IMR-90 (cell line): ENCODE results near the gene TRPV4. TPM values are rescaled to one million over a fixed set of nuclear protein-coding genes. Genes with fewer than 3 reads are reported as not detected.
A peak's percentile ranks its signal among the peaks of the same experiment; 100 is the strongest.

Experiments used
- ATAC-seq: fragments of 200-7000 bp; cut with Tn5 transposase; 2 replicates; pipeline ENCODE4 v1.9.1; 2020; ENCODE audit warnings: low read depth, mild to moderate bottlenecking, moderate library complexity
- BruUV-seq: library from RNA; stranded (reverse); fragments of 400-500 nt; replicated peaks from 2 replicates; lab custom pipeline; 2021; lab: Mats Ljungman, UMichigan
- CTCF ChIA-PET: fragments of 300-600 bp; formaldehyde crosslinking; extraction: SDS; loops from one replicate; lab custom pipeline; 2021; ENCODE audit warnings: antibody characterized with exemption; lab: Yijun Ruan, JAX
- POLR2A ChIA-PET: fragments of 300-600 bp; sonication (Branson Sonifier 250); formaldehyde crosslinking; loops from one replicate; lab custom pipeline; 2022; ENCODE audit warnings: antibody characterized with exemption; ENCODE audit not compliant: unreplicated experiment; lab: Charles Lee
- DNase-seq: peaks from one replicate; pipeline ENCODE4 v3.0.0; 2013
- H2AFZ ChIP-seq: replicated peaks from 2 replicates; pipeline ENCODE3; 2013; ENCODE audit warnings: low read length, mild to moderate bottlenecking; ENCODE audit not compliant: poor library complexity
- H2AK5ac ChIP-seq: 2 replicates; pipeline ENCODE4 v1.6.1; 2013; ENCODE audit warnings: low read depth, low read length, inconsistent platforms
- H2AK9ac ChIP-seq: replicated peaks from 2 replicates; pipeline ENCODE3; 2013; ENCODE audit warnings: mild to moderate bottlenecking, low read depth, low read length, moderate library complexity; ENCODE audit not compliant: poor library complexity
- H2BK120ac ChIP-seq: 2 replicates; pipeline ENCODE4 v1.6.1; 2013; ENCODE audit warnings: low read depth, low read length, inconsistent platforms
- H2BK15ac ChIP-seq: 3 replicates; pipeline ENCODE4 v1.6.1; 2013; ENCODE audit warnings: low read depth, low read length, inconsistent platforms
- H2BK20ac ChIP-seq: 2 replicates; pipeline ENCODE4 v1.6.1; 2013; ENCODE audit warnings: low read depth, mild to moderate bottlenecking, inconsistent platforms, low read length, moderate library complexity
- H2BK5ac ChIP-seq: 2 replicates; pipeline ENCODE4 v1.6.1; 2013; ENCODE audit warnings: mild to moderate bottlenecking, low read depth, low read length, inconsistent platforms; ENCODE audit not compliant: poor library complexity, severe bottlenecking
- H3K14ac ChIP-seq: replicated peaks from 2 replicates; pipeline ENCODE4 v1.6.1; 2013; ENCODE audit warnings: low read depth, low read length, inconsistent platforms
- H3K18ac ChIP-seq: 2 replicates; pipeline ENCODE4 v1.6.1; 2013; ENCODE audit warnings: low read depth, low read length, control low read depth
- H3K23ac ChIP-seq: 2 replicates; pipeline ENCODE4 v1.6.1; 2013; ENCODE audit warnings: low read depth, low read length, inconsistent platforms
- H3K27ac ChIP-seq: 2 replicates; pipeline ENCODE4 v1.5.1; 2013; ENCODE audit warnings: mild to moderate bottlenecking, control low read depth, low read length; ENCODE audit not compliant: insufficient read depth
- H3K27me3 ChIP-seq: 2 replicates; pipeline ENCODE4 v1.6.1; 2013; ENCODE audit warnings: low read length; ENCODE audit not compliant: control insufficient read depth, insufficient read depth
- H3K36me3 ChIP-seq: 2 replicates; pipeline ENCODE4 v1.6.1; 2013; ENCODE audit warnings: low read length, mixed read lengths; ENCODE audit not compliant: control insufficient read depth, insufficient read depth
- H3K4ac ChIP-seq: 2 replicates; pipeline ENCODE4 v1.6.1; 2013; ENCODE audit warnings: low read depth, low read length, inconsistent platforms
- H3K4me1 ChIP-seq: 2 replicates; pipeline ENCODE4 v1.6.1; 2013; ENCODE audit warnings: low read length, mixed read lengths; ENCODE audit not compliant: control insufficient read depth, insufficient read depth
- H3K4me2 ChIP-seq: 2 replicates; pipeline ENCODE4 v1.6.1; 2013; ENCODE audit warnings: low read depth, mild to moderate bottlenecking, control low read depth, low read length, moderate library complexity
- H3K4me3 ChIP-seq: 2 replicates; pipeline ENCODE4 v1.5.1; 2013; ENCODE audit warnings: low read depth, mild to moderate bottlenecking, control low read depth, low read length, moderate library complexity; ENCODE audit not compliant: insufficient read depth
- H3K56ac ChIP-seq: 2 replicates; pipeline ENCODE4 v1.6.1; 2013; ENCODE audit warnings: low read length, inconsistent platforms; ENCODE audit not compliant: insufficient read depth; ENCODE audit errors: extremely low read depth
- H3K79me1 ChIP-seq, 2 experiments: 2 replicates each; pipeline ENCODE4 v1.6.1; 2013; ENCODE audit warnings: low read length in 2 of 2, inconsistent platforms in 1 of 2, low read depth in 1 of 2
- H3K9ac ChIP-seq: 2 replicates; pipeline ENCODE4 v1.6.1; 2013; ENCODE audit warnings: low read depth, low read length, control low read depth
- H3K9me1 ChIP-seq: 2 replicates; pipeline ENCODE4 v1.6.1; 2013; ENCODE audit warnings: low read length, inconsistent platforms; ENCODE audit not compliant: insufficient read depth
- H3K9me3 ChIP-seq: 2 replicates; pipeline ENCODE4 v1.6.1; 2013; ENCODE audit warnings: low read length; ENCODE audit not compliant: control insufficient read depth, insufficient read depth
- H4K20me1 ChIP-seq: 2 replicates; pipeline ENCODE4 v1.6.1; 2013; ENCODE audit warnings: low read length, inconsistent platforms; ENCODE audit not compliant: insufficient read depth
- H4K5ac ChIP-seq: 2 replicates; pipeline ENCODE4 v1.6.1; 2013; ENCODE audit warnings: mild to moderate bottlenecking, low read depth, low read length, control low read depth
- H4K8ac ChIP-seq, 2 experiments: 2 replicates each; pipeline ENCODE4 v1.6.1; 2013; ENCODE audit warnings: low read depth in 2 of 2, low read length in 2 of 2, control low read depth in 1 of 2, inconsistent platforms in 1 of 2
- H4K91ac ChIP-seq: 2 replicates; pipeline ENCODE4 v1.6.1; 2013; ENCODE audit warnings: low read depth, low read length, inconsistent platforms; ENCODE audit not compliant: insufficient read depth
- RFX5 ChIP-seq: IDR thresholded peaks from 2 replicates; pipeline ENCODE4 v1.8.0; 2012; ENCODE audit warnings: low read depth, mild to moderate bottlenecking, low read length, moderate library complexity
- WGBS, 2 experiments: methylation state at CpG; one replicate each; pipeline versions ENCODE4 v1.1.5 to v1.1.7; 2013; ENCODE audit warnings: missing lambda C conversion rate in 2 of 2; ENCODE audit not compliant: insufficient read length in 1 of 2; ENCODE audit errors: extremely low coverage in 2 of 2; 5-methylcytosine and 5-hydroxymethylcytosine counted together
- dilution Hi-C: fragments of 300-500 bp; cut with HindIII; formaldehyde crosslinking; loops from one replicate; pipeline ENCODE4 v1.14.3; 2018; ENCODE audit warnings: low sequenced_read_pairs; ENCODE audit not compliant: unreplicated experiment
- in situ Hi-C: fragments of 300-500 bp; cut with MboI; formaldehyde crosslinking; loops from 3 replicates; pipeline ENCODE4 v1.14.3; 2019; ENCODE audit warnings: low sequenced_read_pairs, inconsistent platforms, mixed read lengths
- intact Hi-C: fragments of 100-400 bp; cut with micrococcal nuclease; formaldehyde crosslinking; loops from 2 replicates; pipeline ENCODE4 v1.10.0; 2022
- polyA plus RNA-seq, 3 experiments: library from polyadenylated mRNA; depleted of rRNA; stranded (reverse); fragments of >200 nt; gene quantifications; 2 replicates each; pipeline ENCODE4 v1.2.3, GENCODE V29; 2012; ENCODE audit warnings: low replicate concordance in 1 of 3
- total RNA-seq: library from RNA; depleted of rRNA; stranded (reverse); fragments of >200 nt; gene quantifications from 2 replicates; pipeline ENCODE4 v1.2.3, GENCODE V29; 2012

Gene TRPV4
- total and polyA plus RNA-seq, 2 of the 4 experiments (the other 2 are of a cell fraction) = 1.1 to 6.1 TPM

GRCh38 chr12:109735825-109736551 lies 97.2 kb downstream of the TRPV4 start:
- DNase-seq (no peak), ATAC-seq (no peak)
- no peaks in the 10 kb centered on the region for H4K20me1 ChIP-seq
- intact Hi-C loops (no loop called here), in situ Hi-C loops (no loop called here), dilution Hi-C loops (no loop called here)
- no TSS peak for BruUV-seq
- no peak overlapping the region for H3K14ac ChIP-seq
- no peak overlapping the region for H2AFZ ChIP-seq
- no peaks in the 10 kb centered on the region for H3K79me1 ChIP-seq
- H2BK5ac ChIP-seq = no peak overlapping the region
- H2AK5ac ChIP-seq = no peak overlapping the region
- H3K23ac ChIP-seq = no peak overlapping the region
- H2BK20ac ChIP-seq = no peak overlapping the region
- H3K9me3 ChIP-seq = no peaks in the 10 kb centered on the region
- peak overlapping the region; percentile 45 for H2AK9ac ChIP-seq
- TF ChIP-seq RFX5 = no peak
- no peak overlapping the region for H2BK15ac ChIP-seq
- H3K9me1 ChIP-seq = peaks cover 7% of the 10 kb centered on the region; the same call in 1 of the 2 replicates
- no peaks in the 10 kb centered on the region for H3K36me3 ChIP-seq
- no peak overlapping the region for H4K5ac ChIP-seq
- ChIA-PET CTCF (no interaction called here), POLR2A (no interaction called here)
- peaks cover 2% of the 10 kb centered on the region; the same call in 1 of the 2 replicates for H3K4me1 ChIP-seq
- H3K27me3 ChIP-seq = peaks cover 34% of the 10 kb centered on the region
- no peak overlapping the region for H3K27ac ChIP-seq
- WGBS, 2 experiments = 58% methylated on average over 3 of the region's 9 CpGs; no CpG with 5 or more reads in 1 of the 2 experiments
- no peak overlapping the region for H3K4me2 ChIP-seq
- no peak overlapping the region for H4K91ac ChIP-seq
- no peak overlapping the region for H3K4ac ChIP-seq
- no peak overlapping the region for H2BK120ac ChIP-seq
- H3K4me3 ChIP-seq = no peak overlapping the region
- no peak overlapping the region for H4K8ac ChIP-seq
- H3K56ac ChIP-seq = no peak overlapping the region
- H3K18ac ChIP-seq = no peak overlapping the region
- no peak overlapping the region for H3K9ac ChIP-seq
